BLaER1 treated with 17β-estradiol and CSF1 and Interleukin-3, amounts not matched to agents 10 nM and 100 nM (cell line): ENCODE data around the gene SUCLG2.

ENCODE experiments used
- H3K27ac ChIP-seq, 11 experiments: shearing (Covaris generic); formaldehyde crosslinking; 2 replicates each; pipeline ENCODE4 v1.8.1; 2022
- H3K27me3 ChIP-seq, 11 experiments: shearing (Covaris generic); formaldehyde crosslinking; 2 replicates each; pipeline ENCODE4 v1.8.1; 2022
- H3K36me3 ChIP-seq, 11 experiments: shearing (Covaris generic); formaldehyde crosslinking; 2 replicates each; pipeline ENCODE4 v1.8.1; 2022
- H3K4me1 ChIP-seq, 10 experiments: shearing (Covaris generic); formaldehyde crosslinking; 2 replicates each; pipeline ENCODE4 v1.8.1; 2022
- H3K4me2 ChIP-seq, 11 experiments: shearing (Covaris generic); formaldehyde crosslinking; 2 replicates each; pipeline ENCODE4 v1.8.1; 2022
- H3K4me3 ChIP-seq, 10 experiments: shearing (Covaris generic); formaldehyde crosslinking; 2 replicates each; pipeline ENCODE4 v1.8.1; 2022
- H3K9ac ChIP-seq, 11 experiments: shearing (Covaris generic); formaldehyde crosslinking; 2 replicates each; pipeline ENCODE4 v1.8.1; 2022
- H3K9me3 ChIP-seq, 11 experiments: shearing (Covaris generic); formaldehyde crosslinking; replicated peaks in 1 of 11; 2 replicates each; pipeline ENCODE4 v1.8.1; 2022
- H4K20me1 ChIP-seq, 11 experiments: shearing (Covaris generic); formaldehyde crosslinking; 2 replicates each; pipeline ENCODE4 v1.8.1; 2022
- Cebpa-rat ChIP-seq, 11 experiments: shearing (Covaris generic); IDR thresholded peaks; 2 replicates each; pipeline ENCODE4 v1.8.1; 2022

Gene SUCLG2

GRCh38 chr3:67450153-67450552 lies 204.3 kb downstream of the SUCLG2 start:
- Histone ChIP-seq H3K4me3 (no peak overlapping the region), H3K9ac (no peak overlapping the region), H3K4me1 (peaks cover 0 to 5% (median 0%) of the 10 kb centered on the region in 10 experiments; a peak in 2 of 20 replicates), H3K9me3 (no peaks in the 10 kb centered on the region), H4K20me1 (peaks cover 0 to 4% (median 0%) of the 10 kb centered on the region in 11 experiments; a peak in 1 of 22 replicates), H3K27ac (no peak overlapping the region), H3K4me2 (no peak overlapping the region), H3K27me3 (no peaks in the 10 kb centered on the region), H3K36me3 (no peaks in the 10 kb centered on the region)
- no peak for TF ChIP-seq Cebpa-rat (IDR thresholded peaks at IDR 0.05)

DNA sequence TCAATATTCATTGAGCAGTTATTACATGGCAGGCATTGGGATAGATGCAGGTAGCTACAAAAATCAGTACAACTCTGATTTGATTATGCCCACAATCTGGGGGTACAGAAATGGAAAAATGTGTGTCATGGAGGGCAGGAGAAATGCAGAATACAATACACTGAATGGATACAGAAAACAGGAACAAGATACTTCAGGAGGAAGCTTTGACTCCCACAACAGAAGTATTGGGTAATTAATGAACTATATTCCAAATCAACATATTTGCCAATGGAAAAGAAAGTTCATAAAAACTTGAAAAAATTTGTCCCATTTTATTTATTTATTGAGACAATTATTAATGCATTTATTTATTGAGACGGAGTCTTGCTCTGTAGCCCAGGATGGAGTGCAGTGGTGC lies 207.0 kb downstream of the SUCLG2 start:
- Histone ChIP-seq H4K20me1 (peaks cover 0 to 4% (median 0%) of the 10 kb centered on the region in 11 experiments; a peak in 1 of 22 replicates), H3K9me3 (peaks cover 0 to 13% (median 9%) of the 10 kb centered on the region in 11 experiments; a peak in 11 of 22 replicates), H3K27me3 (no peaks in the 10 kb centered on the region), H3K4me2 (no peak overlapping the region), H3K9ac (no peak overlapping the region), H3K4me3 (no peak overlapping the region), H3K4me1 (peaks cover 0 to 5% (median 0%) of the 10 kb centered on the region in 10 experiments; a peak in 2 of 20 replicates), H3K36me3 (no peaks in the 10 kb centered on the region), H3K27ac (no peak overlapping the region)
- no peak for TF ChIP-seq Cebpa-rat (IDR thresholded peaks at IDR 0.05)

- Histone ChIP-seq H3K4me2 (no peak overlapping the region), H3K9ac (no peak overlapping the region), H3K9me3 (peaks cover 0 to 8% (median 7%) of the 10 kb centered on the region in 11 experiments; a peak in 10 of 22 replicates), H3K36me3 (peaks cover 0 to 8% (median 0%) of the 10 kb centered on the region in 11 experiments; a peak in 1 of 22 replicates), H4K20me1 (no peaks in the 10 kb centered on the region), H3K27ac (no peak overlapping the region), H3K4me1 (no peaks in the 10 kb centered on the region), H3K27me3 (no peaks in the 10 kb centered on the region), H3K4me3 (no peak overlapping the region)
- no peak for TF ChIP-seq Cebpa-rat (IDR thresholded peaks at IDR 0.05)
These were observed 216.6 kb downstream of the SUCLG2 start for GRCh38 chr3:67437789-67438188.

- no peak for TF ChIP-seq Cebpa-rat (IDR thresholded peaks at IDR 0.05)
- Histone ChIP-seq H3K27me3 (no peaks in the 10 kb centered on the region), H3K9me3 (peaks cover 0 to 7% (median 0%) of the 10 kb centered on the region in 11 experiments; a peak in 5 of 22 replicates), H4K20me1 (no peaks in the 10 kb centered on the region), H3K4me2 (no peak overlapping the region), H3K36me3 (peaks cover 0 to 9% (median 0%) of the 10 kb centered on the region in 11 experiments; a peak in 2 of 22 replicates), H3K4me1 (no peaks in the 10 kb centered on the region), H3K4me3 (no peak overlapping the region), H3K9ac (no peak overlapping the region), H3K27ac (no peak overlapping the region)
These were observed 217.3 kb downstream of the SUCLG2 start for GRCh38 chr3:67437090-67437489.

- Histone ChIP-seq H3K27ac (no peak overlapping the region), H3K4me2 (no peak overlapping the region), H3K27me3 (no peaks in the 10 kb centered on the region), H3K9me3 (peaks cover 0 to 15% (median 2%) of the 10 kb centered on the region in 11 experiments; a peak in 9 of 22 replicates), H4K20me1 (no peaks in the 10 kb centered on the region), H3K4me3 (no peak overlapping the region), H3K9ac (no peak overlapping the region), H3K4me1 (no peaks in the 10 kb centered on the region), H3K36me3 (peaks cover 0 to 14% (median 0%) of the 10 kb centered on the region in 11 experiments; a peak in 2 of 22 replicates)
- no peak for TF ChIP-seq Cebpa-rat (IDR thresholded peaks at IDR 0.05)
These were observed 221.3 kb downstream of the SUCLG2 start for GRCh38 chr3:67433109-67433508.

- H3K4me1 ChIP-seq: no peaks in the 10 kb centered on the region
These were observed 222.5 kb downstream of the SUCLG2 start for GRCh38 chr3:67431887-67432286.

GRCh38 chr3:67423722-67424121 lies 230.7 kb downstream of the SUCLG2 start:
- no peak overlapping the region for H3K9ac ChIP-seq
- peaks cover 0 to 25% (median 0%) of the 10 kb centered on the region in 11 experiments; a peak in 6 of 22 replicates for H3K36me3 ChIP-seq
- no peak for TF ChIP-seq Cebpa-rat (IDR thresholded peaks at IDR 0.05)
- no peaks in the 10 kb centered on the region for H4K20me1 ChIP-seq
- no peak overlapping the region for H3K4me3 ChIP-seq
- no peaks in the 10 kb centered on the region for H3K4me1 ChIP-seq
- H3K27ac ChIP-seq: no peak overlapping the region
- H3K4me2 ChIP-seq: no peak overlapping the region
- peaks cover 13 to 30% (median 21%) of the 10 kb centered on the region in 11 experiments for H3K9me3 ChIP-seq
- H3K27me3 ChIP-seq: no peaks in the 10 kb centered on the region

More at GRCh38 chr3:67431887-67432286, 222.5 kb downstream of the SUCLG2 start:
- Histone ChIP-seq H3K9me3 (peaks cover 4 to 23% (median 10%) of the 10 kb centered on the region in 11 experiments; a peak in 14 of 22 replicates), H3K27me3 (no peaks in the 10 kb centered on the region), H4K20me1 (no peaks in the 10 kb centered on the region), H3K4me2 (no peak overlapping the region), H3K27ac (no peak overlapping the region), H3K4me3 (no peak overlapping the region), H3K36me3 (peaks cover 0 to 24% (median 0%) of the 10 kb centered on the region in 11 experiments; a peak in 2 of 22 replicates), H3K9ac (no peak overlapping the region)
- TF ChIP-seq Cebpa-rat (IDR thresholded peaks at IDR 0.05): no peak

GRCh38 chr3:67421912-67422311 lies 232.5 kb downstream of the SUCLG2 start:
- no peak overlapping the region for H3K4me3 ChIP-seq
- no peak for TF ChIP-seq Cebpa-rat (IDR thresholded peaks at IDR 0.05)
- H3K4me2 ChIP-seq: no peak overlapping the region
- H4K20me1 ChIP-seq: no peaks in the 10 kb centered on the region
- H3K9me3 ChIP-seq: peaks cover 5 to 18% (median 11%) of the 10 kb centered on the region in 11 experiments; a peak in 19 of 22 replicates
- no peaks in the 10 kb centered on the region for H3K27me3 ChIP-seq
- H3K27ac ChIP-seq: no peak overlapping the region
- H3K36me3 ChIP-seq: peaks cover 0 to 19% (median 0%) of the 10 kb centered on the region in 11 experiments; a peak in 6 of 22 replicates
- no peak overlapping the region for H3K9ac ChIP-seq
- H3K4me1 ChIP-seq: no peaks in the 10 kb centered on the region

DNA sequence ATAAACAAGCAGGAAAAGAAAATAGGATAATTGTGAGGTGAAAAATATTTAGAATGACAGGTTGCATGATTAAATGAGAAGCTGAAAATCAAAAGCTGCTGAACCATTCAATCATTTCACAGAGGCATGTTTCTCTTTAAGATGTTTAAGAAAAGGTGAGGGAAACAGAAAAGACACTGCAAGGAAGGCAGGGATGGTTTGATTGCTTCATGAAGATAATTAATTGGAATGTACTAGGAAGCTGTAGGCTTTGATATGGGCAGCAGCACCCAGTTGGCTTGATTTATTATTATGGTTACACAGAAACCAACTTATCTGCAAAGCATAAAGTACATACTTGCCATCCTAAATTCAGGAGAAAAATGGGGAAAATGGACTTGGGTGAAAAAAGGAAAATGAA lies 234.6 kb downstream of the SUCLG2 start:
- no peaks in the 10 kb centered on the region for H3K4me1 ChIP-seq
- peaks cover 0 to 22% (median 0%) of the 10 kb centered on the region in 11 experiments; a peak in 6 of 22 replicates for H3K36me3 ChIP-seq
- H3K9me3 ChIP-seq: peaks cover 5 to 18% (median 11%) of the 10 kb centered on the region in 11 experiments; a peak in 19 of 22 replicates
- H3K9ac ChIP-seq: no peak overlapping the region
- no peak overlapping the region for H3K4me3 ChIP-seq
- H3K27ac ChIP-seq: no peak overlapping the region
- no peak for TF ChIP-seq Cebpa-rat (IDR thresholded peaks at IDR 0.05)
- no peak overlapping the region for H3K4me2 ChIP-seq
- no peaks in the 10 kb centered on the region for H3K27me3 ChIP-seq
- H4K20me1 ChIP-seq: no peaks in the 10 kb centered on the region

GRCh38 chr3:67419218-67419529 lies 235.2 kb downstream of the SUCLG2 start:
- no peak overlapping the region for H3K4me2 ChIP-seq
- H3K4me1 ChIP-seq: no peaks in the 10 kb centered on the region
- H3K36me3 ChIP-seq: peaks cover 0 to 22% (median 0%) of the 10 kb centered on the region in 11 experiments; a peak in 6 of 22 replicates

More at GRCh38 chr3:67419218-67419529, 235.2 kb downstream of the SUCLG2 start:
- Histone ChIP-seq H3K27me3 (no peaks in the 10 kb centered on the region), H3K27ac (no peak overlapping the region), H3K4me3 (no peak overlapping the region), H3K9ac (no peak overlapping the region), H3K9me3 (peaks cover 5 to 18% (median 11%) of the 10 kb centered on the region in 11 experiments; a peak in 19 of 22 replicates), H4K20me1 (no peaks in the 10 kb centered on the region)
- TF ChIP-seq Cebpa-rat (IDR thresholded peaks at IDR 0.05): no peak
